CD4-positive, alpha-beta T cell (primary cell): ENCODE measurements around the gene ARFIP2. TPM values are rescaled to one million over a fixed set of nuclear protein-coding genes. Genes with fewer than 3 reads are reported as not detected.

Experiments
- ATAC-seq: fragments of 200-7000 bp; cut with Tn5 transposase; one replicate; pipeline ENCODE4 v1.10.0; 2022; ENCODE audit warnings: mild to moderate bottlenecking; ENCODE audit not compliant: poor library complexity
- CTCF ChIA-PET: fragments of 350-600 bp; sonication (Branson Sonifier 250); formaldehyde crosslinking; loops from one replicate; lab custom pipeline; 2021; ENCODE audit warnings: antibody characterized with exemption, inconsistent platforms; lab: Charles Lee
- POLR2A ChIA-PET: fragments of 350-600 bp; sonication (Branson Sonifier 250); formaldehyde crosslinking; loops from one replicate; lab custom pipeline; 2021; ENCODE audit warnings: antibody characterized with exemption, inconsistent platforms; lab: Charles Lee
- DNase-seq, 14 experiments: peaks; one replicate each; pipeline ENCODE4 v3.0.0-alpha.2; 2013 to 2020; ENCODE audit warnings: mixed read lengths in 2 of 14
- H3K27ac ChIP-seq, 2 donors: one replicate each; pipeline versions ENCODE4 v1.5.1 to v1.7.0; 2013; ENCODE audit warnings: low read length in 2 of 2, low read depth in 1 of 2, mild to moderate bottlenecking in 1 of 2
- H3K27me3 ChIP-seq, 2 experiments: 1 replicate in 1 of 2; 2 replicates in 1 of 2; pipeline versions ENCODE4 v1.6.1 to v1.7.0; 2013; ENCODE audit warnings: low read length in 2 of 2, control low read depth in 1 of 2, mild to moderate bottlenecking in 1 of 2, moderate library complexity in 1 of 2; ENCODE audit not compliant: insufficient read depth in 2 of 2, control insufficient read depth in 1 of 2
- H3K36me3 ChIP-seq: one replicate; pipeline ENCODE4 v1.6.1; 2013; ENCODE audit warnings: low read length, control low read depth; ENCODE audit not compliant: insufficient read depth
- H3K4me1 ChIP-seq: one replicate; pipeline ENCODE4 v1.6.1; 2013; ENCODE audit warnings: low read length, control low read depth; ENCODE audit not compliant: insufficient read depth
- H3K4me3 ChIP-seq: one replicate; pipeline ENCODE4 v1.5.1; 2013; ENCODE audit warnings: mild to moderate bottlenecking, low read length, moderate library complexity
- H3K9me3 ChIP-seq, 2 experiments: 1 replicate in 1 of 2; 2 replicates in 1 of 2; pipeline versions ENCODE4 v1.6.1 to v1.7.0; 2013; ENCODE audit warnings: low read length in 2 of 2, mild to moderate bottlenecking in 2 of 2, control low read depth in 1 of 2, moderate library complexity in 1 of 2; ENCODE audit not compliant: control insufficient read depth in 1 of 2, insufficient read depth in 1 of 2
- H3K27ac Mint-ChIP-seq: one replicate; pipeline ENCODE4 v1.8.0; 2020; ENCODE audit warnings: mixed read lengths
- H3K27me3 Mint-ChIP-seq: one replicate; pipeline ENCODE4 v1.8.0; 2021; ENCODE audit warnings: mixed read lengths
- H3K36me3 Mint-ChIP-seq: one replicate; pipeline ENCODE4 v1.8.0; 2021; ENCODE audit warnings: low read depth, mixed read lengths
- H3K4me1 Mint-ChIP-seq: one replicate; pipeline ENCODE4 v1.8.0; 2021; ENCODE audit warnings: low read depth, mixed read lengths
- H3K4me3 Mint-ChIP-seq: one replicate; pipeline ENCODE4 v1.8.0; 2020; ENCODE audit warnings: mild to moderate bottlenecking, mixed read lengths
- H3K9me3 Mint-ChIP-seq: one replicate; pipeline ENCODE4 v1.8.0; 2020; ENCODE audit warnings: mixed read lengths
- intact Hi-C, 2 experiments: fragments of 100-400 bp; cut with DNase I in 1 of 2; cut with micrococcal nuclease in 1 of 2; formaldehyde crosslinking; loops; one replicate each; pipeline versions ENCODE4 v1.15.1 to v1.9.0; 2023 to 2025; cut with DNase I, micrococcal nuclease
- total RNA-seq, 174 experiments: library from RNA in 2 of 174; stranded (reverse) in 2 of 174; gene quantifications; one replicate each; pipeline ENCODE4 v1.2.3 and lab custom pipeline; 2021 to 2026
- TF ChIP-seq, protein P1 (sequence below): fragments of 200-600 bp; IDR thresholded peaks from one replicate; pipeline ENCODE4 v1.8.0; 2022; ENCODE audit warnings: antibody characterized with exemption, mild to moderate bottlenecking

Gene ARFIP2
- total RNA-seq, 2 experiments from 2014 or later: 78.1 to 80.5 TPM

DNA sequence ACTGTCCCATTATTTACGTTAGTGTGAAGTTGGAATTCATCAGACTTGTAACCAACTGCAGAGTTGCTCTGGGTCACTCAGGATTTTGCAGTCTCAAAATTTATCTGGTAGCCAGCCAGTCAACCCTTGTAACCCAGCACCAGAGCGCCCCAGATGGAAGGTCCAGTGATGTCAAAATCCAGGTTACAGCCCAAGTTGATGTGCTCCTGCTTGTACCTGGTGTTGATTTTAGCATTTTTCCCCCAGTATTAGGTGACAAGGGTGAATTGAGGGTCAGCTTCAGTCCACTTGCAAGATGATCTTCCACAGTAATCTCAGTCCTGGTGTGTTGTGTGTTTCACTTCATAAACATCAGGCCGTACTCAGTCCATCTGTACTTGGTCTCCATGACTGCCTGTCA, 7.7 kb upstream of the ARFIP2 start:
- ChIA-PET CTCF (no interaction called here), POLR2A (no interaction called here)
- no peak overlapping the region for H3K4me3 Mint-ChIP-seq
- intact Hi-C loops: no loop called here
- H3K4me1 Mint-ChIP-seq: peaks cover 17% of the 10 kb centered on the region
- Histone ChIP-seq H3K27me3 (no peaks in the 10 kb centered on the region), H3K4me3 (no peak overlapping the region), H3K36me3 (peaks cover 57% of the 10 kb centered on the region), H3K9me3 (no peaks in the 10 kb centered on the region), H3K27ac (no peak overlapping the region), H3K4me1 (no peaks in the 10 kb centered on the region)
- no peaks in the 10 kb centered on the region for H3K9me3 Mint-ChIP-seq
- H3K27me3 Mint-ChIP-seq: no peaks in the 10 kb centered on the region
- TF ChIP-seq, protein P1, sequence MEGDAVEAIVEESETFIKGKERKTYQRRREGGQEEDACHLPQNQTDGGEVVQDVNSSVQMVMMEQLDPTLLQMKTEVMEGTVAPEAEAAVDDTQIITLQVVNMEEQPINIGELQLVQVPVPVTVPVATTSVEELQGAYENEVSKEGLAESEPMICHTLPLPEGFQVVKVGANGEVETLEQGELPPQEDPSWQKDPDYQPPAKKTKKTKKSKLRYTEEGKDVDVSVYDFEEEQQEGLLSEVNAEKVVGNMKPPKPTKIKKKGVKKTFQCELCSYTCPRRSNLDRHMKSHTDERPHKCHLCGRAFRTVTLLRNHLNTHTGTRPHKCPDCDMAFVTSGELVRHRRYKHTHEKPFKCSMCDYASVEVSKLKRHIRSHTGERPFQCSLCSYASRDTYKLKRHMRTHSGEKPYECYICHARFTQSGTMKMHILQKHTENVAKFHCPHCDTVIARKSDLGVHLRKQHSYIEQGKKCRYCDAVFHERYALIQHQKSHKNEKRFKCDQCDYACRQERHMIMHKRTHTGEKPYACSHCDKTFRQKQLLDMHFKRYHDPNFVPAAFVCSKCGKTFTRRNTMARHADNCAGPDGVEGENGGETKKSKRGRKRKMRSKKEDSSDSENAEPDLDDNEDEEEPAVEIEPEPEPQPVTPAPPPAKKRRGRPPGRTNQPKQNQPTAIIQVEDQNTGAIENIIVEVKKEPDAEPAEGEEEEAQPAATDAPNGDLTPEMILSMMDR: no peak
- peak overlapping the region; percentile 10 for H3K27ac Mint-ChIP-seq
- ATAC-seq: no peak
- peaks cover 40% of the 10 kb centered on the region for H3K36me3 Mint-ChIP-seq
- no peak for DNase-seq

DNA sequence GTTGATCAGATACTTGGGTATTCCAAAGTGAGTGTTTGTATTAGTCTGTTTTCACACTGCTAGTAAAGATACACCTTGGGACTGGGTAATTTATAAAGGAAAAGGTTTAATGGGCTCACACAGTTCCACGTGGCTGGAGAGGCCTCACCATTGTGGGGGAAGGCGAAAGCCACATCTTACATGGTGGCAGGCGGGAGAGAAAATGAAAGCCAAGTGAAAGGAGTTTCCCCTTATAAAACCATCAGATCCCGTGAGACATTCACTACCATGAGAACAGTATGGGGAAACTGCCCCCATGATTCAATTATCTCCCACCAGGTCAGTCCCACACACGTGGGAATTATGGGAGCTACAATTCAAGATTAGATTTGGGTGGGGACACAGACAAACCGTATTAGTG, 7.2 kb upstream of the ARFIP2 start:
- Mint-ChIP-seq H3K4me3 (no peak overlapping the region), H3K4me1 (peaks cover 17% of the 10 kb centered on the region), H3K27me3 (no peaks in the 10 kb centered on the region), H3K27ac (no peak overlapping the region), H3K36me3 (peaks cover 40% of the 10 kb centered on the region), H3K9me3 (no peaks in the 10 kb centered on the region)
- no peaks in the 10 kb centered on the region for H3K27me3 ChIP-seq
- H3K9me3 ChIP-seq: no peaks in the 10 kb centered on the region
- ChIA-PET POLR2A (interaction anchor here (0.9 kb wide), 1 partner anchor 38 kb away, joined by 3 read pairs; no protein-coding TSS in a partner anchor), CTCF (no interaction called here)
- DNase-seq (no peak), ATAC-seq (no peak)
- intact Hi-C loops: no loop called here
- H3K4me3 ChIP-seq: no peak overlapping the region
- no peak overlapping the region for H3K27ac ChIP-seq
- peaks cover 57% of the 10 kb centered on the region for H3K36me3 ChIP-seq
- TF ChIP-seq, protein P1: no peak
- H3K4me1 ChIP-seq: no peaks in the 10 kb centered on the region

DNA sequence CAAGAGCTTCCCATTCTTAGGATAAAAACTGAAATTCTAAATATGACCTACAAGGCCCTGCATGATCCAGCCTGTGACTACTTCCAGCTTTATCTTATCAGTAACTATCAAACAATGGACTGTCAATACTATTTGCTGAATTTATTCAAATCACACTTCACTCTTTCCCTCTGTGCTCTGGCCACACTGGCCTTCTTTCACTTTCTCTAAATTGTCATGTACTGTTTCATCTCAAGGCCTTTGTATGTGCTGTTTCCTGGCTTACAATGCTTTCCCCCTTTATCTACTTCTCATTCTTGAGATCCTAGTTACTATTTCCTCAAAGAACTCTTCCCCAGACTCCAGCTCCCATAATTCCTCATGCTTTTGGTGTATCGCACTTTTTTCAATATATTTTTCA, 5.8 kb upstream of the ARFIP2 start:
- intact Hi-C loops: no loop called here
- peaks cover 22% of the 10 kb centered on the region for H3K4me1 Mint-ChIP-seq
- ATAC-seq (no peak), DNase-seq (no peak)
- TF ChIP-seq, protein P1: no peak
- H3K36me3 ChIP-seq: peaks cover 61% of the 10 kb centered on the region
- H3K27me3 Mint-ChIP-seq: no peaks in the 10 kb centered on the region
- no peaks in the 10 kb centered on the region for H3K9me3 ChIP-seq
- peaks cover 40% of the 10 kb centered on the region for H3K36me3 Mint-ChIP-seq
- no peak overlapping the region for H3K27ac ChIP-seq
- no peaks in the 10 kb centered on the region for H3K9me3 Mint-ChIP-seq
- H3K27me3 ChIP-seq: no peaks in the 10 kb centered on the region
- ChIA-PET POLR2A (interaction anchor here (0.8 to 1.5 kb wide), 2 partner anchors 90 to 125 kb away, joined by 3 read pairs; partner anchors contain the start of gene TAF10), CTCF (interaction anchor here (1.1 kb wide), 1 partner anchor 84 kb away, joined by 3 read pairs; no protein-coding TSS in a partner anchor)
- no peak overlapping the region for H3K4me3 ChIP-seq
- peaks cover 11% of the 10 kb centered on the region for H3K4me1 ChIP-seq
- H3K27ac Mint-ChIP-seq: no peak overlapping the region
- H3K4me3 Mint-ChIP-seq: no peak overlapping the region
